GM15510 (cell line): ENCODE data around the gene HOXD9.

ENCODE experiments used
- POLR2A ChIP-seq: IDR thresholded peaks from 3 replicates; pipeline ENCODE4 v1.6.1; 2011; ENCODE audit warnings: borderline replicate concordance; ENCODE audit not compliant: insufficient read length; ENCODE audit errors: extremely low read depth

HOXD9 gene

GRCh38 chr2:176120364-176121189 lies 1.9 kb upstream of the HOXD9 start:
- no peak for TF ChIP-seq POLR2A

DNA sequence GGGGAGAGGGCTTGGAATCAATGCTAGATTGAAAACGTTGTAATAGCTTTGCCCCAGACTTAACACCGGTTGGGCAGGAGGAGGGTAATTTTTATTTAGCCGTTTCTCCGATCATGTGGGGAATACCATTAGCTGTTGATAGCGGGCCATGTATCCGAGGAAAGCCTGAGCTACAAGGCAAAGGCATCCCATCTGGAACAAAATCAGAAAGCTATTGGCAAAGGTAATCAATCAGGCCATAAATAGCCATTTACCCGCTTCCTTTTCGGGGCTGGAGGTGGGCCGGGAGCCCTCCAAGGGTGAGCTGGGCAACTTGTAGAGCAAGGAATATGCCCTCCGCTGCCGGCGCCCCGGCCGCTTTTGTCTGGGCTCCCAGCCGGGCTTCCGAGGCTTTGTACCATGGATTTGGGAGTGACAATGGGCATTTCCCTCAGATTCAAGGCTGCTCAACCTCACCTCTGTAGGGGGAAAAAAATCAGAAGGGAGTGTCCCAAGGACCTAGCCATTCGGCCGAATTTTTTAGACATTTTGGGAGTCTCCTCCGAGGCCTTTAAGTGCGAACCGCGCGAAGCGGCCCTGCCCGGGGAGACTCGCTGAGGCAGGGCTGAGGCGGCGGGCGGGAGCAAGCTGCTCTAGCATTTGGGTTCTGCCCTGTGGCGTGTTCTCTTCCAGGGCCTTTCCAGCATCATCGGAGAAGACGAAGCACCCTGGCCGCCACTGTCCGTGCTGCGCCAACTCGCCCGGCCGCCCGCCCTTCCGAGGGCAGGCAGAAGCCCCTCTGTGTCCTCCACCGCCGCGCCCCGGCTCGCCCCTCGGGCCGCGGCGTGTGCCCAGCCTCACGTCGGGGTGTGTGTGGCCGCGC lies 1.1 kb upstream of the HOXD9 start:
- TF ChIP-seq POLR2A, result no peak

DNA sequence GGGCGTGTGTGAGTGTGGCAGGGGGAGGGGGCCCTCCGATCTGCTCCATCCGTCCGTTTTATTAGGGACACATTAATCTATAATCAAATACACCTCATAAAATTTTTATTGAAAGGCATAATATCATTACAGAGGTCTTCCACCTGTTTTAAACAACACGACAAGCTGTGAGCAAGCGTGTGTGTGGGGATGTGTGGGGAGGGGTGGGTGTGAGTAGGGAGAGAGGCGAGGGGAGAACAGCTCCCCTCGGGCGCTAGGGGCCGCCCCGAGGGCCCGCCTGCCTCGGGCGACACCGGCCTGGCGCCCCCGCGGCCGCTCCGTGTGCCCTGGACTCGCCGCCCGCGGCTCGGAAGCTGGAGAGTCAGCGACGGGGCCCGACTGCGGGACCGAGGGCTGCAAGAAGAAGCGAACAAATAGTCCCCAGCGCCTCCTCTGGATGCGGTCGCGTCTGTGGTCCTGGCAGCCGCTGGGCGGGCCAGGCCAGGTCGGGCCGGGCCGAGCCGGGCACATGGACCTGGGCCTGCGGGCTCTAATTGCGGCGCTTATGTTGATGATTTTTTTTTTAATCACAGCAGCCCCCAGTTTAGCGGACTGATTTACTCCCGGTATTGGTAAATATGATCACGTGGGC lies 352 bp upstream of the HOXD9 start:
- TF ChIP-seq POLR2A, result no peak

DNA sequence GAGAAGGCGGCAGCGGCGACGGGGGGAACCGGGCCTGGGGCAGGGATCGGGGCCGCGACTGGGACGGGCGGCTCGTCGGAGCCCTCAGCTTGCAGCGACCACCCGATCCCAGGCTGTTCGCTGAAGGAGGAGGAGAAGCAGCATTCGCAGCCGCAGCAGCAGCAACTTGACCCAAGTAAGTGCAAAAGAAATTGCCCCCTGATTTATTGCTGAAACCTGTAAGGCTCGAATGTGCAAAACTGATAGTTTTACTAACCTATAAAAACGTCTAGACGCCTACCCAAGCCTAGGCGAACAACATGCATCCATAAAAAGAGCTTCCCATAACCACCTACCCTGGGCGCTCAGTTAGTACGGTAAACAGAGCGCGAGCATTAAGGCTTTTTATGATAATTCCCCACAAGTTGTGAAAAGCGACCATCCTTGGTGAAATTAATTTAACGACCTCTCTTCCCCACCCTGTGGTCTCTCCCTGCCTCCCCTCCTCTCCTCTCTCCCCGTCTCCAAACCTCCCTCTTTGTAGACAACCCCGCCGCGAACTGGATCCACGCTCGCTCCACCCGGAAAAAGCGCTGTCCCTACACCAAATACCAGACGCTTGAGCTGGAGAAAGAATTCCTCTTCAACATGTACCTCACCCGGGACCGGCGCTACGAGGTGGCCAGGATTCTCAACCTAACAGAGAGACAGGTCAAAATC lies 1.0 kb downstream of the HOXD9 start:
- no peak for TF ChIP-seq POLR2A

- no peak for TF ChIP-seq POLR2A
Measured at GRCh38 chr2:176124110-176124946, 1.8 kb downstream of the HOXD9 start.

- TF ChIP-seq POLR2A, result no peak
Measured at GRCh38 chr2:176124947-176125771, 2.6 kb downstream of the HOXD9 start.

DNA sequence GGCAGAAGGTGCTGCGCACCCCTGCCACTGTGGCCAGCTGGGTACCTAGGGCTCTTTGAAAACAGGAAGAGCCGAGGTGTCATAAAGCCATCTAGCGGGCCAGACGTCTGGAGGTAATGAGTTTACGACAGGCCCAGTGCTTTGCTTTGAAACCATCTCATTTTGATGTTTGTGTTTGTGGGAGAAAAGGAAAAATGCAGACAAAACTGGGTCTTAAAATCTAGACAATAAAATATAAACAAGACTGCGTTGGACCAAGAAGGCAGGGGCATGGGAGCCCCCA lies 3.2 kb downstream of the HOXD9 start:
- TF ChIP-seq POLR2A, result no peak

GRCh38 chr2:176126929-176127773 lies 4.6 kb downstream of the HOXD9 start:
- TF ChIP-seq POLR2A, result no peak

DNA sequence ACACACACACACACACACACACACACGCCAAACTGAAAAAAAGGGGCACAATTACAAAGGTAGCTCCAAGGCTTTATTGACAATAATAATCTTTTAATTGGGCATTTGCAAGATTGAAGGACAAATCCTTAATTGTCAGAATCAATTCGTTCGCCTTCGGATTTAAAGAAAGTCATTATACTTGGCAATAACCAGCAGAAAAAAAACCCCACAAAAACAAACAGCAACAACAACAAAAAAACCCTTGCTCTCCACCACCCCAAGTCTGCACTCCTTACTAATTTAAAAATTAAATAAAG lies 5.2 kb downstream of the HOXD9 start:
- no peak for TF ChIP-seq POLR2A

DNA sequence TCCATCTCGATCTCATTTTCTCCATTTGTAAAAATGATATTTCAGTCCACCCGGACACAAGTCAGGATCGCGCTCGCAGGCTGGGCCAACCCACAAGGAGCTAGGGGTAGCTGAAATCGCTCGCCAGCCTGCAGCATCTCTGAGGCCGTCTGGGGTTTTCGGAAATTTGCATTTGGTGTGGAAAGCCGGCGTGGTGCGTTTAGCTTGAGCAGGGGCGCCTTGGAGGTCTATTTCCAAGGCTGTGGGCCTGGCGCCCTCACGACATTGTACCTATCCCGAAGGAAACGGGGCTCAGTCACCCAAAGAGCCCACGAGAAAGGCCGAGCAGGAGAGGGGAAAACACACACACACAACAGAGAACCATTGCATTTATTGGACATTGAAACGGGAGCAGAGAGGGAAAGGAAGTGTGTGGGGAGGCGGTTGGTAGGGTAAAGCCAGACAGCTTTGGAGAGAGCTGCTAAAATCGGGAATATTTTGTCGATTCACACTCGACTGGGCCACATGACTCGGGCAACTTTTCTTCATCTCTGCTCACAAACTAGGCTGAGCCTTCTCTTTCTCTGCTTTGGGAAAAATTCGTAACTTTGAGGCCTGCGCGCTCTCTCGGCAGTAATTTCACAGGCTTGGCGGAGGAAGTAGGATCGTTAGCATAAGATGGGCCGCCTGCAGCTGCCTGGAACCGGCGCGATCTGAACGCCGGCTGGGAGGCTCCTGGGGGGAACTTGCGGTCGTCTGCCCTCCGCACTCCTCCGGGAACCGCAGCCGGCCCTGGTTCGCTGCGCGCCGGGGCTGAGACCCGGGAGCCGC lies 5.9 kb downstream of the HOXD9 start:
- TF ChIP-seq POLR2A, result no peak

DNA sequence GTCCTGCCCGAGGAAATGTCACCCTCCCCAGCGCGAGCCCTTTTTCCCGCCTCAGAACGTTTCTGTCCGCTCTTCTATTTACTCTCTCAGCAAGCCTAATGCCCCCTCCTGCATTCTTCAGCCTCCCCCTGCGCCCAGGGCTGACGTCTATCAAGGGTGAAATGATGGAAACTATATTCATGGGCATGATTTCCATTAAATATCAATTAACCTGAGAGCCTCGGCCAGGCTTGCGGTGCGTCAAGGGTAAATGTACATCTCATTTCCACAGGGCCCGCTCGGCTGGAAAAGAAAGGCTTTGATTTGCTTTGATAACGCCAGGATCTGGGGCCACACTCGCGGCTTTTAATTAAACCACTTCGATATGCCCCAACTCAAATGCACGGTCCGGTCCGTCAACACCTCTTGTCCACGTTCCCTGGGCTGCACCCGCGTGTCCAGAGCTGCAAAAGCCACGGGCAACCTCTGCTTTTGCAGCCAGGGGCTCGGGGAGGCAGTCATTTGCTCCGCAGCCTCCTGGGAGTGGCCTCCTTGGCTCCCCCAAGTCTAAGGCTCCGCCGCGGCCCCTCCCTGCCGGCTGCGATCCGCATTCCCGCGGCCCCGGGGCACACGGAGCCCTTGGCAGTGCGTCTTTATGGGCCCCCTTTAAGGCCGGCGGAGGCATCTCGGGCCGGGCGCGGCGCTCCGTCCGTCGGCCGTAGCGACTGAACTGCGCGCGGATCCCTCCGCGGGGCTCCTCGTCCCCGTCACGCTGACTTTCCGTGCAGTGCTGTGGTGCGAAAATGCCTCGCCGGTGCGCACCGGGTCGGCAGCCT lies 6.7 kb downstream of the HOXD9 start, which contains the start of gene HOXD8:
HOXD8 (plus strand) TSS at position 724 of the 815 bp plus-strand sequence. CDS start 662 bp downstream, outside the sequence.
- no peak for TF ChIP-seq POLR2A
